Measurements from ENCODE around the gene BEAN1.

BEAN1 gene

GRCh38 chr16:66388350-66389139 lies 38.5 kb upstream of the BEAN1 start:
- no peaks in the 10 kb centered on the region for H3K4me1 Mint-ChIP-seq (ENCODE audit: low read depth)
- H3K36me3 Mint-ChIP-seq (ENCODE audit: low read depth): no peaks in the 10 kb centered on the region
- peaks cover 8% of the 10 kb centered on the region for H3K27me3 Mint-ChIP-seq
- no peaks in the 10 kb centered on the region for H3K9me3 Mint-ChIP-seq
- no peak overlapping the region for H3K27ac Mint-ChIP-seq
- no peak overlapping the region for H3K4me3 Mint-ChIP-seq
- intact Hi-C loops (cut with micrococcal nuclease): no loop called here

GRCh38 chr16:66389256-66390176 lies 37.6 kb upstream of the BEAN1 start:
- H3K36me3 Mint-ChIP-seq (ENCODE audit: low read depth): no peaks in the 10 kb centered on the region
- intact Hi-C loops (cut with micrococcal nuclease): no loop called here

GRCh38 chr16:66390346-66391108 lies 36.6 kb upstream of the BEAN1 start:
- intact Hi-C loops (cut with micrococcal nuclease): no loop called here
- H3K4me1 Mint-ChIP-seq (ENCODE audit: low read depth): no peaks in the 10 kb centered on the region
- no peak overlapping the region for H3K27ac Mint-ChIP-seq
- H3K27me3 Mint-ChIP-seq: peaks cover 4% of the 10 kb centered on the region
- no peaks in the 10 kb centered on the region for H3K36me3 Mint-ChIP-seq (ENCODE audit: low read depth)
- no peaks in the 10 kb centered on the region for H3K9me3 Mint-ChIP-seq
- H3K4me3 Mint-ChIP-seq: no peak overlapping the region

More at GRCh38 chr16:66389256-66390176, 37.6 kb upstream of the BEAN1 start:
- no peak overlapping the region for H3K27ac Mint-ChIP-seq
- peaks cover 5% of the 10 kb centered on the region for H3K27me3 Mint-ChIP-seq
- H3K4me3 Mint-ChIP-seq: no peak overlapping the region
- H3K9me3 Mint-ChIP-seq: no peaks in the 10 kb centered on the region
- H3K4me1 Mint-ChIP-seq (ENCODE audit: low read depth): no peaks in the 10 kb centered on the region

GRCh38 chr16:66391726-66392670 lies 35.1 kb upstream of the BEAN1 start:
- Mint-ChIP-seq H3K4me1 (ENCODE audit: low read depth) (no peaks in the 10 kb centered on the region), H3K36me3 (ENCODE audit: low read depth) (no peaks in the 10 kb centered on the region), H3K27me3 (no peaks in the 10 kb centered on the region), H3K27ac (no peak overlapping the region), H3K4me3 (no peak overlapping the region), H3K9me3 (no peaks in the 10 kb centered on the region)
- intact Hi-C loops (cut with micrococcal nuclease): no loop called here

- Mint-ChIP-seq H3K36me3 (ENCODE audit: low read depth) (no peaks in the 10 kb centered on the region), H3K4me1 (ENCODE audit: low read depth) (no peaks in the 10 kb centered on the region), H3K27ac (no peak overlapping the region), H3K27me3 (peaks cover 2% of the 10 kb centered on the region), H3K4me3 (no peak overlapping the region), H3K9me3 (no peaks in the 10 kb centered on the region)
- intact Hi-C loops (cut with micrococcal nuclease): no loop called here
Observed at GRCh38 chr16:66395806-66396555, 31.1 kb upstream of the BEAN1 start.

GRCh38 chr16:66397736-66398433 lies 29.2 kb upstream of the BEAN1 start:
- no peaks in the 10 kb centered on the region for H3K4me1 Mint-ChIP-seq (ENCODE audit: low read depth)
- no peaks in the 10 kb centered on the region for H3K36me3 Mint-ChIP-seq (ENCODE audit: low read depth)
- no peak overlapping the region for H3K4me3 Mint-ChIP-seq
- peaks cover 2% of the 10 kb centered on the region for H3K27me3 Mint-ChIP-seq
- intact Hi-C loops (cut with micrococcal nuclease): no loop called here
- no peaks in the 10 kb centered on the region for H3K9me3 Mint-ChIP-seq
- H3K27ac Mint-ChIP-seq: no peak overlapping the region

- no peak overlapping the region for H3K4me3 Mint-ChIP-seq
- peaks cover 3% of the 10 kb centered on the region for H3K27me3 Mint-ChIP-seq
Observed at GRCh38 chr16:66399031-66399430, 28.1 kb upstream of the BEAN1 start.

GRCh38 chr16:66399930-66400329 lies 27.2 kb upstream of the BEAN1 start:
- no peak overlapping the region for H3K4me3 Mint-ChIP-seq
- H3K27me3 Mint-ChIP-seq: peaks cover 9% of the 10 kb centered on the region
- no peak overlapping the region for H3K27ac Mint-ChIP-seq
- H3K9me3 Mint-ChIP-seq: peaks cover 3% of the 10 kb centered on the region
- intact Hi-C loops (cut with micrococcal nuclease): loop anchor here (10.0 kb wide), 1 partner anchor 115 kb away; no protein-coding TSS in a partner anchor
- H3K36me3 Mint-ChIP-seq (ENCODE audit: low read depth): no peaks in the 10 kb centered on the region
- H3K4me1 Mint-ChIP-seq (ENCODE audit: low read depth): no peaks in the 10 kb centered on the region

More at GRCh38 chr16:66399031-66399430, 28.1 kb upstream of the BEAN1 start:
- intact Hi-C loops (cut with micrococcal nuclease): no loop called here
- Mint-ChIP-seq H3K4me1 (ENCODE audit: low read depth) (no peaks in the 10 kb centered on the region), H3K27ac (no peak overlapping the region), H3K36me3 (ENCODE audit: low read depth) (no peaks in the 10 kb centered on the region), H3K9me3 (no peaks in the 10 kb centered on the region)

GRCh38 chr16:66400503-66401380 lies 26.4 kb upstream of the BEAN1 start:
- intact Hi-C loops (cut with micrococcal nuclease): loop anchor here (10.0 kb wide), 1 partner anchor 114 kb away; no protein-coding TSS in a partner anchor
- Mint-ChIP-seq H3K9me3 (peaks cover 8% of the 10 kb centered on the region), H3K36me3 (ENCODE audit: low read depth) (no peaks in the 10 kb centered on the region), H3K27me3 (peaks cover 16% of the 10 kb centered on the region), H3K27ac (no peak overlapping the region), H3K4me1 (ENCODE audit: low read depth) (no peaks in the 10 kb centered on the region), H3K4me3 (no peak overlapping the region)

- intact Hi-C loops (cut with micrococcal nuclease): loop anchor here (10.0 kb wide), 1 partner anchor 113 kb away; no protein-coding TSS in a partner anchor
- Mint-ChIP-seq H3K27ac (no peak overlapping the region), H3K36me3 (ENCODE audit: low read depth) (no peaks in the 10 kb centered on the region), H3K9me3 (peaks cover 8% of the 10 kb centered on the region), H3K4me1 (ENCODE audit: low read depth) (peaks cover 3% of the 10 kb centered on the region), H3K27me3 (peaks cover 23% of the 10 kb centered on the region), H3K4me3 (no peak overlapping the region)
Observed at GRCh38 chr16:66401610-66402009, 25.5 kb upstream of the BEAN1 start.

- intact Hi-C loops (cut with micrococcal nuclease): loop anchor here (10.0 kb wide), 1 partner anchor 113 kb away; no protein-coding TSS in a partner anchor
- no peaks in the 10 kb centered on the region for H3K36me3 Mint-ChIP-seq (ENCODE audit: low read depth)
- no peak overlapping the region for H3K27ac Mint-ChIP-seq
- H3K4me1 Mint-ChIP-seq (ENCODE audit: low read depth): peaks cover 8% of the 10 kb centered on the region
- H3K27me3 Mint-ChIP-seq: peaks cover 23% of the 10 kb centered on the region
- no peak overlapping the region for H3K4me3 Mint-ChIP-seq
- H3K9me3 Mint-ChIP-seq: peaks cover 8% of the 10 kb centered on the region
Observed at GRCh38 chr16:66402166-66402565, 24.9 kb upstream of the BEAN1 start.

Measured in dendritic cell treated with granulocyte-macrophage colony-stimulating factor and Interleukin-4, amounts not matched to agents 40 ng/mL and 50 ng/mL, for 4 days (primary cell).